Liver (tissue), 9 donors: ENCODE data around the gene NECTIN1. TPM values are rescaled to one million over a fixed set of nuclear protein-coding genes. Genes with fewer than 3 reads are reported as not detected.

Source experiments
- DNase-seq: peaks from one replicate; pipeline ENCODE4 v3.0.0-alpha.2; 2017; ENCODE audit warnings: low spot score
- H3K27ac ChIP-seq, 2 donors: one replicate each; pipeline ENCODE4 v1.7.0; 2013; ENCODE audit warnings: inconsistent platforms in 2 of 2, low read length in 2 of 2, control low read depth in 1 of 2, low read depth in 1 of 2, mild to moderate bottlenecking in 1 of 2
- H3K27me3 ChIP-seq, 4 donors: one replicate each; pipeline versions ENCODE4 v1.6.1 to v1.7.0; 2013; ENCODE audit warnings: low read length in 3 of 4, inconsistent platforms in 1 of 4, mild to moderate bottlenecking in 1 of 4, moderate library complexity in 1 of 4; ENCODE audit not compliant: control insufficient read depth in 4 of 4, insufficient read depth in 4 of 4
- H3K36me3 ChIP-seq, 4 donors: one replicate each; pipeline versions ENCODE4 v1.6.1 to v1.7.0; 2013; ENCODE audit warnings: low read length in 3 of 4, mild to moderate bottlenecking in 3 of 4, low read depth in 1 of 4, moderate library complexity in 1 of 4; ENCODE audit not compliant: control insufficient read depth in 4 of 4, insufficient read depth in 3 of 4
- H3K4me1 ChIP-seq, 4 donors: one replicate each; pipeline versions ENCODE4 v1.6.1 to v1.7.0; 2013; ENCODE audit warnings: low read length in 3 of 4, mild to moderate bottlenecking in 3 of 4, moderate library complexity in 1 of 4; ENCODE audit not compliant: control insufficient read depth in 4 of 4, insufficient read depth in 4 of 4
- H3K4me3 ChIP-seq, 3 donors: one replicate each; pipeline versions ENCODE4 v1.6.1 to v1.7.0; 2013; ENCODE audit warnings: low read length in 3 of 3, control low read depth in 1 of 3, low read depth in 1 of 3, mild to moderate bottlenecking in 1 of 3
- H3K9ac ChIP-seq, 2 donors: one replicate each; pipeline ENCODE4 v1.7.0; 2013; ENCODE audit warnings: low read length in 2 of 2, mild to moderate bottlenecking in 2 of 2, moderate library complexity in 2 of 2, control low read depth in 1 of 2, low read depth in 1 of 2
- H3K9me3 ChIP-seq, 4 donors: one replicate each; pipeline versions ENCODE4 v1.6.1 to v1.7.0; 2013; ENCODE audit warnings: low read length in 3 of 4; ENCODE audit not compliant: control insufficient read depth in 4 of 4
- EGR1 ChIP-seq, 2 donors: IDR thresholded peaks; 2 replicates each; pipeline ENCODE4 v1.6.1; 2016 to 2018; ENCODE audit warnings: antibody characterized with exemption in 2 of 2, low read depth in 2 of 2
- FOXA1 ChIP-seq: IDR thresholded peaks from 2 replicates; pipeline ENCODE4 v1.6.1; 2016; ENCODE audit warnings: antibody characterized with exemption
- FOXA2 ChIP-seq: IDR thresholded peaks from 2 replicates; pipeline ENCODE4 v1.6.1; 2016; ENCODE audit warnings: antibody characterized with exemption
- GABPA ChIP-seq, 2 donors: IDR thresholded peaks in 1 of 2; conservative IDR thresholded peaks in 1 of 2; 2 replicates each; pipeline ENCODE4 v1.6.1; 2016; ENCODE audit warnings: antibody characterized with exemption in 2 of 2, mild to moderate bottlenecking in 1 of 2, moderate library complexity in 1 of 2
- HNF4A ChIP-seq, 2 donors: conservative IDR thresholded peaks; 2 replicates each; pipeline ENCODE4 v1.6.1; 2016; ENCODE audit warnings: antibody characterized with exemption in 2 of 2, mild to moderate bottlenecking in 2 of 2
- HNF4G ChIP-seq: IDR thresholded peaks from 2 replicates; pipeline ENCODE4 v1.6.1; 2016; ENCODE audit warnings: antibody characterized with exemption
- JUND ChIP-seq, 2 donors: IDR thresholded peaks; 2 replicates each; pipeline ENCODE4 v1.6.1; 2016; ENCODE audit warnings: antibody characterized with exemption in 2 of 2
- NR2F2 ChIP-seq: IDR thresholded peaks from 2 replicates; pipeline ENCODE4 v1.6.1; 2016; ENCODE audit warnings: antibody characterized with exemption
- RAD21 ChIP-seq, 2 donors: IDR thresholded peaks; 2 replicates each; pipeline ENCODE4 v1.6.1; 2016; ENCODE audit warnings: antibody characterized with exemption in 2 of 2, mild to moderate bottlenecking in 2 of 2
- RXRA ChIP-seq, 2 donors: IDR thresholded peaks; 2 replicates each; pipeline ENCODE4 v1.6.1; 2017 to 2018; ENCODE audit warnings: antibody characterized with exemption in 2 of 2, mild to moderate bottlenecking in 1 of 2
- SP1 ChIP-seq: IDR thresholded peaks from 2 replicates; pipeline ENCODE4 v1.6.1; 2018; ENCODE audit warnings: antibody characterized with exemption, mild to moderate bottlenecking
- TAF1 ChIP-seq: conservative IDR thresholded peaks from 2 replicates; pipeline ENCODE4 v1.6.1; 2016; ENCODE audit warnings: antibody characterized with exemption, mild to moderate bottlenecking
- YY1 ChIP-seq: IDR thresholded peaks from 2 replicates; pipeline ENCODE4 v1.6.1; 2016; ENCODE audit warnings: antibody characterized with exemption, mild to moderate bottlenecking
- WGBS: extraction: QIAGEN DNeasy Blood & Tissue Kit; methylation state at CpG from one replicate; pipeline ENCODE4 v1.1.7; 2013; 5-methylcytosine and 5-hydroxymethylcytosine counted together
- polyA plus RNA-seq, 2 donors: library from polyadenylated mRNA; stranded (reverse) in 1 of 2; unstranded in 1 of 2; fragments of 200-250 nt in 1 of 2; fragments of >200 nt in 1 of 2; fragmentation: Nextera tagmentation in 1 of 2; extraction: Ambion mirVana in 1 of 2; gene quantifications; one replicate each; pipeline versions ENCODE4 v1.2.1 to v1.2.3, GENCODE V29; 2013 to 2015
- total RNA-seq, 2 donors: library from RNA; depleted of rRNA; stranded (reverse); fragments of >200 nt; gene quantifications; one replicate each; pipeline ENCODE4 v1.2.3, GENCODE V29; 2014
- TF ChIP-seq, protein P1 (sequence below): IDR thresholded peaks from 2 replicates; pipeline ENCODE4 v1.6.1; 2016; ENCODE audit warnings: antibody characterized with exemption, mild to moderate bottlenecking
- TF ChIP-seq, protein P2 (sequence below): IDR thresholded peaks from 2 replicates; pipeline ENCODE4 v1.6.1; 2016; ENCODE audit warnings: antibody characterized with exemption
- TF ChIP-seq, protein P3 (sequence below): IDR thresholded peaks from 2 replicates; pipeline ENCODE4 v1.6.1; 2016; ENCODE audit warnings: antibody characterized with exemption
- TF ChIP-seq, protein P4 (sequence below): fragments of 150-350 bp; IDR thresholded peaks from 2 replicates; pipeline ENCODE4 v1.5.1; 2017; ENCODE audit warnings: improper control_type of control experiment, low read depth, low read length; ENCODE audit not compliant: missing input control
- TF ChIP-seq, protein P5 (sequence below): IDR thresholded peaks from 2 replicates; pipeline ENCODE4 v1.6.1; 2016; ENCODE audit warnings: antibody characterized with exemption
- donor health status: healthy.
- donor health status: healthy.
- donor health status: healthy.
- donor health status: healthy.
- donor health status: healthy.

The NECTIN1 gene
- total and polyA plus RNA-seq, 4 donors = 0.69 to 7.7 (median 5.0) TPM

DNA sequence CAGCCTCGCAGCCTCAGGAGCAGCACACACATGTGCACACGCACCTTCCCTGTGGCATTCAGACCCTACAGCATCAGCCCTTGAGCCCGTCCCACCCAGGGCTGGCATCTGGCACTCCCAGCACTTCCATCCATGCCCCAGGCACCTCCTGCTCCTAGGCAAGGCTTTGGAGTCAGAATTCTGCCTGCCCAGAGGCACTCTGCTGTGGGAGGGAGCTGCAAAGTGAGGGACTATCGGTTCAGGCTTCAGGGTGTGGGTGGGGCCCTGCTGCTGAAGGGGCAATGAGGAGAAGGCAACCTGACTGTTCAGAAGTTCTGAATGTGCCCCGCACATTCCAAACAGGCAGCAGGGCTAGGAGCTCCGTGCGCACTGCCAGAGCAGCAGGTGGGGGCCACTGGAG is 39.7 kb downstream of the NECTIN1 start:
- H3K27ac ChIP-seq = no peak overlapping the region
- DNase-seq = no peak
- no peaks in the 10 kb centered on the region for H3K36me3 ChIP-seq
- 94% methylated on average over 7 of the region's 7 CpGs for WGBS
- no peaks in the 10 kb centered on the region for H3K9me3 ChIP-seq
- no peak for TF ChIP-seq FOXA2
- no peak for TF ChIP-seq JUND (IDR thresholded peaks at IDR 0.05)
- TF ChIP-seq, protein P1, sequence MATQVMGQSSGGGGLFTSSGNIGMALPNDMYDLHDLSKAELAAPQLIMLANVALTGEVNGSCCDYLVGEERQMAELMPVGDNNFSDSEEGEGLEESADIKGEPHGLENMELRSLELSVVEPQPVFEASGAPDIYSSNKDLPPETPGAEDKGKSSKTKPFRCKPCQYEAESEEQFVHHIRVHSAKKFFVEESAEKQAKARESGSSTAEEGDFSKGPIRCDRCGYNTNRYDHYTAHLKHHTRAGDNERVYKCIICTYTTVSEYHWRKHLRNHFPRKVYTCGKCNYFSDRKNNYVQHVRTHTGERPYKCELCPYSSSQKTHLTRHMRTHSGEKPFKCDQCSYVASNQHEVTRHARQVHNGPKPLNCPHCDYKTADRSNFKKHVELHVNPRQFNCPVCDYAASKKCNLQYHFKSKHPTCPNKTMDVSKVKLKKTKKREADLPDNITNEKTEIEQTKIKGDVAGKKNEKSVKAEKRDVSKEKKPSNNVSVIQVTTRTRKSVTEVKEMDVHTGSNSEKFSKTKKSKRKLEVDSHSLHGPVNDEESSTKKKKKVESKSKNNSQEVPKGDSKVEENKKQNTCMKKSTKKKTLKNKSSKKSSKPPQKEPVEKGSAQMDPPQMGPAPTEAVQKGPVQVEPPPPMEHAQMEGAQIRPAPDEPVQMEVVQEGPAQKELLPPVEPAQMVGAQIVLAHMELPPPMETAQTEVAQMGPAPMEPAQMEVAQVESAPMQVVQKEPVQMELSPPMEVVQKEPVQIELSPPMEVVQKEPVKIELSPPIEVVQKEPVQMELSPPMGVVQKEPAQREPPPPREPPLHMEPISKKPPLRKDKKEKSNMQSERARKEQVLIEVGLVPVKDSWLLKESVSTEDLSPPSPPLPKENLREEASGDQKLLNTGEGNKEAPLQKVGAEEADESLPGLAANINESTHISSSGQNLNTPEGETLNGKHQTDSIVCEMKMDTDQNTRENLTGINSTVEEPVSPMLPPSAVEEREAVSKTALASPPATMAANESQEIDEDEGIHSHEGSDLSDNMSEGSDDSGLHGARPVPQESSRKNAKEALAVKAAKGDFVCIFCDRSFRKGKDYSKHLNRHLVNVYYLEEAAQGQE = no peak
- no peak for TF ChIP-seq GABPA (IDR thresholded peaks at IDR 0.05 in 1 of 2, conservative IDR thresholded peaks at IDR 0.05 in 1 of 2)
- TF ChIP-seq EGR1 (IDR thresholded peaks at IDR 0.05; ENCODE audit: low read depth in 2 of 2) = no peak
- TF ChIP-seq, protein P2, sequence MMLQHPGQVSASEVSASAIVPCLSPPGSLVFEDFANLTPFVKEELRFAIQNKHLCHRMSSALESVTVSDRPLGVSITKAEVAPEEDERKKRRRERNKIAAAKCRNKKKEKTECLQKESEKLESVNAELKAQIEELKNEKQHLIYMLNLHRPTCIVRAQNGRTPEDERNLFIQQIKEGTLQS = no peak
- TF ChIP-seq RXRA (IDR thresholded peaks at IDR 0.05) = no peak
- TF ChIP-seq FOXA1 = no peak
- no peak for TF ChIP-seq TAF1
- TF ChIP-seq RAD21 (IDR thresholded peaks at IDR 0.05) = no peak
- TF ChIP-seq HNF4A (conservative IDR thresholded peaks at IDR 0.05) = no peak
- TF ChIP-seq, protein P3, sequence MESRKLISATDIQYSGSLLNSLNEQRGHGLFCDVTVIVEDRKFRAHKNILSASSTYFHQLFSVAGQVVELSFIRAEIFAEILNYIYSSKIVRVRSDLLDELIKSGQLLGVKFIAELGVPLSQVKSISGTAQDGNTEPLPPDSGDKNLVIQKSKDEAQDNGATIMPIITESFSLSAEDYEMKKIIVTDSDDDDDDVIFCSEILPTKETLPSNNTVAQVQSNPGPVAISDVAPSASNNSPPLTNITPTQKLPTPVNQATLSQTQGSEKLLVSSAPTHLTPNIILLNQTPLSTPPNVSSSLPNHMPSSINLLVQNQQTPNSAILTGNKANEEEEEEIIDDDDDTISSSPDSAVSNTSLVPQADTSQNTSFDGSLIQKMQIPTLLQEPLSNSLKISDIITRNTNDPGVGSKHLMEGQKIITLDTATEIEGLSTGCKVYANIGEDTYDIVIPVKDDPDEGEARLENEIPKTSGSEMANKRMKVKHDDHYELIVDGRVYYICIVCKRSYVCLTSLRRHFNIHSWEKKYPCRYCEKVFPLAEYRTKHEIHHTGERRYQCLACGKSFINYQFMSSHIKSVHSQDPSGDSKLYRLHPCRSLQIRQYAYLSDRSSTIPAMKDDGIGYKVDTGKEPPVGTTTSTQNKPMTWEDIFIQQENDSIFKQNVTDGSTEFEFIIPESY = no peak
- TF ChIP-seq SP1 = no peak
- TF ChIP-seq NR2F2 = no peak
- no peak for TF ChIP-seq HNF4G
- TF ChIP-seq, protein P4, sequence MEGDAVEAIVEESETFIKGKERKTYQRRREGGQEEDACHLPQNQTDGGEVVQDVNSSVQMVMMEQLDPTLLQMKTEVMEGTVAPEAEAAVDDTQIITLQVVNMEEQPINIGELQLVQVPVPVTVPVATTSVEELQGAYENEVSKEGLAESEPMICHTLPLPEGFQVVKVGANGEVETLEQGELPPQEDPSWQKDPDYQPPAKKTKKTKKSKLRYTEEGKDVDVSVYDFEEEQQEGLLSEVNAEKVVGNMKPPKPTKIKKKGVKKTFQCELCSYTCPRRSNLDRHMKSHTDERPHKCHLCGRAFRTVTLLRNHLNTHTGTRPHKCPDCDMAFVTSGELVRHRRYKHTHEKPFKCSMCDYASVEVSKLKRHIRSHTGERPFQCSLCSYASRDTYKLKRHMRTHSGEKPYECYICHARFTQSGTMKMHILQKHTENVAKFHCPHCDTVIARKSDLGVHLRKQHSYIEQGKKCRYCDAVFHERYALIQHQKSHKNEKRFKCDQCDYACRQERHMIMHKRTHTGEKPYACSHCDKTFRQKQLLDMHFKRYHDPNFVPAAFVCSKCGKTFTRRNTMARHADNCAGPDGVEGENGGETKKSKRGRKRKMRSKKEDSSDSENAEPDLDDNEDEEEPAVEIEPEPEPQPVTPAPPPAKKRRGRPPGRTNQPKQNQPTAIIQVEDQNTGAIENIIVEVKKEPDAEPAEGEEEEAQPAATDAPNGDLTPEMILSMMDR = no peak
- TF ChIP-seq, protein P5, sequence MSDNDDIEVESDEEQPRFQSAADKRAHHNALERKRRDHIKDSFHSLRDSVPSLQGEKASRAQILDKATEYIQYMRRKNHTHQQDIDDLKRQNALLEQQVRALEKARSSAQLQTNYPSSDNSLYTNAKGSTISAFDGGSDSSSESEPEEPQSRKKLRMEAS = no peak
- no peak for TF ChIP-seq YY1
- H3K27me3 ChIP-seq = no peaks in the 10 kb centered on the region
- peaks cover 4 to 8% (median 5%) of the 10 kb centered on the region in 4 donors for H3K4me1 ChIP-seq
- H3K4me3 ChIP-seq = no peak overlapping the region
- H3K9ac ChIP-seq = no peak overlapping the region
